MCF 10A (cell line): Measurements from ENCODE around the gene LEMD2. TPM values are rescaled to one million over a fixed set of nuclear protein-coding genes. Genes with fewer than 3 reads are reported as not detected.

Experiments used
- BruUV-seq: library from RNA; stranded (reverse); fragments of 400-500 nt; replicated peaks from 2 replicates; lab custom pipeline; 2021; lab: Mats Ljungman, UMichigan
- CTCF ChIA-PET: fragments of 300-600 bp; sonication (Branson Sonifier 250); formaldehyde crosslinking; extraction: SDS; loops from one replicate; lab custom pipeline; 2021; ENCODE audit warnings: antibody characterized with exemption, inconsistent platforms; lab: Yijun Ruan, JAX
- POLR2A ChIA-PET: fragments of 300-600, 350-650 bp; sonication (Branson Sonifier 250); formaldehyde crosslinking; extraction: SDS; loops from one replicate; lab custom pipeline; 2020; ENCODE audit warnings: antibody characterized with exemption, inconsistent platforms; lab: Yijun Ruan, JAX
- DNase-seq: peaks from one replicate; pipeline ENCODE4 v3.0.0-alpha.2; 2018; ENCODE audit not compliant: unreplicated experiment
- H3K27ac Mint-ChIP-seq: one replicate; pipeline ENCODE4 v1.8.0; 2022; ENCODE audit warnings: mild to moderate bottlenecking, low read depth, mixed read lengths; ENCODE audit not compliant: unreplicated experiment
- H3K27me3 Mint-ChIP-seq: one replicate; pipeline ENCODE4 v1.8.0; 2022; ENCODE audit warnings: mixed read lengths; ENCODE audit not compliant: insufficient read depth, unreplicated experiment
- H3K36me3 Mint-ChIP-seq: one replicate; pipeline ENCODE4 v1.8.0; 2022; ENCODE audit warnings: mild to moderate bottlenecking, moderate library complexity, mixed read lengths; ENCODE audit not compliant: insufficient read depth, unreplicated experiment
- H3K4me1 Mint-ChIP-seq: one replicate; pipeline ENCODE4 v1.8.0; 2022; ENCODE audit warnings: mixed read lengths; ENCODE audit not compliant: insufficient read depth, unreplicated experiment
- H3K4me3 Mint-ChIP-seq: one replicate; pipeline ENCODE4 v1.8.0; 2022; ENCODE audit warnings: mild to moderate bottlenecking, moderate library complexity, mixed read lengths; ENCODE audit not compliant: unreplicated experiment
- H3K9me3 Mint-ChIP-seq: one replicate; pipeline ENCODE4 v1.8.0; 2022; ENCODE audit warnings: mixed read lengths; ENCODE audit not compliant: unreplicated experiment
- CTCF ChIP-seq: fragments of 200-600 bp; IDR thresholded peaks from one replicate; pipeline ENCODE4 v1.8.0; 2022; ENCODE audit warnings: antibody characterized with exemption, mild to moderate bottlenecking; ENCODE audit not compliant: unreplicated experiment
- intact Hi-C: fragments of 100-400 bp; cut with micrococcal nuclease; formaldehyde crosslinking; loops from 2 replicates; pipeline ENCODE4 v1.14.1; 2022
- total RNA-seq: library from RNA; stranded (reverse); gene quantifications from 2 replicates; pipeline ENCODE4 v1.2.3, GENCODE V29; 2022

The LEMD2 gene
- total RNA-seq, 1 experiment from 2014 or later = 70.5 TPM

GRCh38 chr6:33790910-33791309, 2.0 kb upstream of the LEMD2 start:
- no peak overlapping the region for H3K27ac Mint-ChIP-seq
- H3K27me3 Mint-ChIP-seq = peaks cover 20% of the 10 kb centered on the region
- ChIA-PET POLR2A (interaction anchor here (0.9 kb wide), 1 partner anchor 49 kb away, joined by 4 read pairs; no protein-coding TSS in a partner anchor), CTCF (interaction anchor here (1.1 kb wide), 1 partner anchor 24 kb away, joined by 3 read pairs; no protein-coding TSS in a partner anchor)
- BruUV-seq = no TSS peak
- DNase-seq = no peak
- no peak for TF ChIP-seq CTCF
- peaks cover 21% of the 10 kb centered on the region for H3K4me1 Mint-ChIP-seq
- H3K36me3 Mint-ChIP-seq = peaks cover 5% of the 10 kb centered on the region
- H3K4me3 Mint-ChIP-seq = no peak overlapping the region
- H3K9me3 Mint-ChIP-seq = no peaks in the 10 kb centered on the region
- intact Hi-C loops = no loop called here

- Mint-ChIP-seq H3K9me3 (no peaks in the 10 kb centered on the region), H3K27me3 (peaks cover 20% of the 10 kb centered on the region), H3K36me3 (peaks cover 10% of the 10 kb centered on the region), H3K4me3 (peak overlapping the region; percentile 23), H3K4me1 (peaks cover 21% of the 10 kb centered on the region), H3K27ac (no peak overlapping the region)
- ChIA-PET CTCF (interaction anchor here (1.1 kb wide), 1 partner anchor 24 kb away, joined by 3 read pairs; no protein-coding TSS in a partner anchor), POLR2A (no interaction called here)
- intact Hi-C loops = no loop called here
- TF ChIP-seq CTCF = no peak
- BruUV-seq = no TSS peak
- DNase-seq = no peak
Observed at GRCh38 chr6:33790379-33790778, 1.4 kb upstream of the LEMD2 start.

- peak overlapping the region; percentile 89 for H3K27ac Mint-ChIP-seq
- TSS peak; percentile 70 for BruUV-seq
- intact Hi-C loops = loop anchor here (5.0 to 10.0 kb wide), 2 partner anchors 55 to 238 kb away; no protein-coding TSS in a partner anchor
Observed at GRCh38 chr6:33789550-33789895, 593 bp upstream of the LEMD2 start.

More at GRCh38 chr6:33789550-33789895, 593 bp upstream of the LEMD2 start:
- DNase-seq = no peak
- CTCF ChIA-PET = no interaction called here
- H3K27me3 Mint-ChIP-seq = peaks cover 20% of the 10 kb centered on the region
- H3K4me3 Mint-ChIP-seq = peak overlapping the region; percentile 74
- POLR2A ChIA-PET = interaction anchor here (0.6 to 3.9 kb wide), 9 partner anchors 9 to 1002 kb away, joined by 3 to 28 read pairs (median 4); partner anchors contain the start of genes BLTP3A and UQCC2
- no peak for TF ChIP-seq CTCF
- peaks cover 21% of the 10 kb centered on the region for H3K4me1 Mint-ChIP-seq
- peaks cover 18% of the 10 kb centered on the region for H3K36me3 Mint-ChIP-seq
- H3K9me3 Mint-ChIP-seq = no peaks in the 10 kb centered on the region
